Endothelial cell of umbilical vein (primary cell): ENCODE data around the gene VPS37D. TPM values are rescaled to one million over a fixed set of nuclear protein-coding genes. Genes with fewer than 3 reads are reported as not detected.

Experiments used
- BruUV-seq: library from RNA; stranded (reverse); fragments of 400-500 nt; replicated peaks from 2 replicates; lab custom pipeline; 2021; lab: Mats Ljungman, UMichigan
- CTCF ChIA-PET: fragments of 300-600, 350-600 bp; sonication (Branson Sonifier 250); formaldehyde crosslinking; loops from one replicate; lab custom pipeline; 2021; ENCODE audit warnings: antibody characterized with exemption, inconsistent platforms; lab: Charles Lee
- POLR2A ChIA-PET: fragments of 300-600, 350-600 bp; sonication (Branson Sonifier 250); formaldehyde crosslinking; loops from one replicate; lab custom pipeline; 2021; ENCODE audit warnings: antibody characterized with exemption, inconsistent platforms; lab: Charles Lee
- DNase-seq: peaks from one replicate; pipeline ENCODE4 v3.0.0-alpha.2; 2011; ENCODE audit warnings: low read depth, low spot score
- FAIRE-seq: peaks from 2 replicates; lab custom pipeline; 2011; peaks lifted over from hg19 to GRCh38; lab: Jason Lieb, UNC
- H2AFZ ChIP-seq: 2 replicates; pipeline ENCODE4 v1.6.0; 2012; ENCODE audit warnings: low read depth, low read length, control low read depth, inconsistent platforms
- H3K27ac ChIP-seq: 2 replicates; pipeline ENCODE4 v1.5.1; 2011; ENCODE audit warnings: low read depth, mild to moderate bottlenecking, control low read depth, low read length, moderate library complexity; ENCODE audit not compliant: insufficient read depth
- H3K27me3 ChIP-seq, 2 experiments: 2 replicates each; pipeline versions ENCODE4 v1.6.0 to v1.6.1; 2011; ENCODE audit warnings: low read length in 2 of 2, mixed read lengths in 1 of 2; ENCODE audit not compliant: control insufficient read depth in 2 of 2, insufficient read depth in 2 of 2
- H3K36me3 ChIP-seq, 2 experiments: 2 replicates in 1 of 2; 3 replicates in 1 of 2; pipeline ENCODE4 v1.5.1; 2011; ENCODE audit warnings: low read length in 2 of 2, mild to moderate bottlenecking in 1 of 2, moderate library complexity in 1 of 2; ENCODE audit not compliant: control insufficient read depth in 2 of 2, insufficient read depth in 2 of 2; ENCODE audit errors: extremely low read depth in 1 of 2
- H3K4me1 ChIP-seq: 3 replicates; pipeline ENCODE4 v1.5.1; 2011; ENCODE audit warnings: mild to moderate bottlenecking, low read length; ENCODE audit not compliant: control insufficient read depth, insufficient read depth; ENCODE audit errors: extremely low read depth
- H3K4me2 ChIP-seq: 2 replicates; pipeline ENCODE4 v1.6.1; 2011; ENCODE audit warnings: low read length, control low read depth, mixed read lengths; ENCODE audit not compliant: insufficient read depth
- H3K4me3 ChIP-seq, 3 experiments: fragments of 200-600 bp in 1 of 3; sonication (generic), shearing (Covaris generic) in 1 of 3; replicated peaks in 1 of 3; 2 replicates each; pipeline ENCODE4 v1.5.1; 2011 to 2016; ENCODE audit warnings: control low read depth in 3 of 3, low read length in 3 of 3, mild to moderate bottlenecking in 2 of 3, inconsistent platforms in 1 of 3, low read depth in 1 of 3, moderate library complexity in 1 of 3; ENCODE audit not compliant: insufficient read depth in 1 of 3
- H3K79me2 ChIP-seq: 2 replicates; pipeline ENCODE4 v1.6.0; 2012; ENCODE audit warnings: low read length, inconsistent platforms; ENCODE audit not compliant: control insufficient read depth, insufficient read depth
- H3K9ac ChIP-seq: replicated peaks from 2 replicates; pipeline ENCODE3; 2011; ENCODE audit warnings: low read length, control low read depth; ENCODE audit not compliant: insufficient read depth; ENCODE audit errors: extremely low read depth
- H3K9me1 ChIP-seq: replicated peaks from 3 replicates; pipeline ENCODE4 v1.6.0; 2011; ENCODE audit warnings: mild to moderate bottlenecking, low read length; ENCODE audit not compliant: control insufficient read depth, insufficient read depth; ENCODE audit errors: extremely low read depth
- H3K9me3 ChIP-seq: replicated peaks from 2 replicates; pipeline ENCODE4 v1.5.1; 2012; ENCODE audit warnings: low read length, inconsistent platforms; ENCODE audit not compliant: control insufficient read depth, insufficient read depth
- H4K20me1 ChIP-seq: replicated peaks from 2 replicates; pipeline ENCODE3; 2011; ENCODE audit warnings: mild to moderate bottlenecking, low read length; ENCODE audit not compliant: control insufficient read depth, insufficient read depth; ENCODE audit errors: extremely low read depth
- EZH2 ChIP-seq: IDR thresholded peaks from 2 replicates; pipeline ENCODE4 v1.6.1; 2012; ENCODE audit warnings: borderline replicate concordance, low read depth, mild to moderate bottlenecking, moderate library complexity, low read length, inconsistent platforms; ENCODE audit not compliant: severe bottlenecking
- FOS ChIP-seq: IDR thresholded peaks from 2 replicates; pipeline ENCODE4 v1.6.1; 2011; ENCODE audit warnings: mild to moderate bottlenecking, low read length, moderate library complexity, borderline replicate concordance; ENCODE audit not compliant: insufficient read depth
- GATA2 ChIP-seq: IDR thresholded peaks from 2 replicates; pipeline ENCODE4 v1.7.0; 2011; ENCODE audit warnings: low read depth, mild to moderate bottlenecking, moderate library complexity, mixed read lengths, low read length; ENCODE audit not compliant: insufficient read length, insufficient read depth
- JUN ChIP-seq: IDR thresholded peaks from 2 replicates; pipeline ENCODE4 v1.6.1; 2011; ENCODE audit warnings: borderline replicate concordance, low read depth; ENCODE audit not compliant: insufficient read length, insufficient read depth
- MYC ChIP-seq: IDR thresholded peaks from one replicate; pipeline ENCODE4 v1.6.1; 2011; ENCODE audit warnings: mild to moderate bottlenecking, low read depth, low read length
- POLR2A ChIP-seq: IDR thresholded peaks from 2 replicates; pipeline ENCODE4 v1.6.1; 2012; ENCODE audit warnings: low read depth, mild to moderate bottlenecking, control low read depth, low read length
- POLR2AphosphoS5 ChIP-seq: IDR thresholded peaks from 2 replicates; pipeline ENCODE4 v1.6.1; 2012; ENCODE audit warnings: low read depth, mild to moderate bottlenecking, control low read depth, low read length, moderate library complexity; ENCODE audit not compliant: insufficient read depth
- dilution Hi-C: fragments of 300-500 bp; cut with MboI; formaldehyde crosslinking; loops from one replicate; pipeline ENCODE4 v1.15.0; 2019; ENCODE audit warnings: low sequenced_read_pairs; ENCODE audit not compliant: extremely low pct_ligation_motif_present
- intact Hi-C: fragments of 100-400 bp; cut with micrococcal nuclease; formaldehyde crosslinking; loops from one replicate; pipeline ENCODE4 v1.10.0; 2022
- polyA plus RNA-seq, 4 experiments: library from polyadenylated mRNA; depleted of rRNA in 3 of 4; stranded (reverse) in 3 of 4; unstranded in 1 of 4; fragments of >200 nt; gene quantifications; 2 replicates each; pipeline versions ENCODE4 v1.2.1 to v1.2.3, GENCODE V29; 2011 to 2012; ENCODE audit warnings: missing spikeins in 1 of 4
- total RNA-seq: library from RNA; stranded (reverse); gene quantifications from 2 replicates; pipeline ENCODE4 v1.2.3, GENCODE V29; 2021
- TF ChIP-seq, protein P1 (sequence below), 2 donors: IDR thresholded peaks; 1 replicate in 1 of 2; 2 replicates in 1 of 2; pipeline ENCODE4 v1.5.1; 2011; ENCODE audit warnings: low read length in 2 of 2, mild to moderate bottlenecking in 2 of 2, moderate library complexity in 2 of 2, control low read depth in 1 of 2, inconsistent platforms in 1 of 2, low read depth in 1 of 2; ENCODE audit not compliant: insufficient read depth in 1 of 2; ENCODE audit errors: extremely low read depth in 1 of 2
- TF ChIP-seq, protein P2 (sequence below): IDR thresholded peaks from 2 replicates; pipeline ENCODE4 v1.6.1; 2011; ENCODE audit not compliant: insufficient read depth, insufficient read length

VPS37D gene
- total and polyA plus RNA-seq, 2 donors (not counting 3 experiments of a cell fraction or from before 2014, with no cell fraction given): 2.0 to 2.1 TPM

DNA sequence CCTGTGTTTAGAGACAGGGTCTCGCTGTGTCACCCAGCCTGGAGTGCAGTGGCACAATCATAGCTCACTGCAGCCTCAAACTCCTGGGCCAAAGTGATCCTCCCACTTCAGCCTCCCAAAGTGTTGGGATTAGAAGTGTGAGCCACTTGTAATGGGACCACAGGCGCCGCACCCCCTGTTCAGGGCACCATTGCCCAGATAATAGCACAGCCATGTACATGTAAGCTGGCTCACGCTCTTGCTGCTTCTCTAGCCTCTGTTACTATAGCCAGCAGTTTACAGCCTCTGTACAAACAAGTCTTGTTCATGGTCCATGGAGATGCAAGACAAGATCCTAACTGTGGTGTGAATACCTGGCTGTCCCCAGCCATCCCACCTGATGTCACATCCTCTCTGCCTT, 39.1 kb upstream of the VPS37D start:
- POLR2A ChIA-PET: no interaction called here
- H3K4me1 ChIP-seq: peaks cover 3% of the 10 kb centered on the region
- no peak overlapping the region for H3K27ac ChIP-seq
- no peak overlapping the region for H3K4me2 ChIP-seq
- H3K4me3 ChIP-seq: no peak overlapping the region
- BruUV-seq: no TSS peak
- no peaks in the 10 kb centered on the region for H3K79me2 ChIP-seq
- H3K9me1 ChIP-seq: no peaks in the 10 kb centered on the region
- H4K20me1 ChIP-seq: no peaks in the 10 kb centered on the region
- dilution Hi-C loops: no loop called here
- no peak for FAIRE-seq
- CTCF ChIA-PET: interaction anchor here (0.6 to 3.2 kb wide), 32 partner anchors 8 to 464 kb away, joined by 3 to 50 read pairs (median 5); partner anchors contain the start of genes STX1A and VPS37D
- intact Hi-C loops: loop anchor here (5.0 kb wide), 1 partner anchor 39 kb away; the partner anchor contains the start of gene VPS37D
- no peak overlapping the region for H2AFZ ChIP-seq
- H3K9me3 ChIP-seq: no peaks in the 10 kb centered on the region
- no peak overlapping the region for H3K9ac ChIP-seq
- peaks cover 14 to 25% of the 10 kb centered on the region in 2 experiments for H3K27me3 ChIP-seq
- no peak for DNase-seq
- TF ChIP-seq JUN: no peak
- no peaks in the 10 kb centered on the region for H3K36me3 ChIP-seq

DNA sequence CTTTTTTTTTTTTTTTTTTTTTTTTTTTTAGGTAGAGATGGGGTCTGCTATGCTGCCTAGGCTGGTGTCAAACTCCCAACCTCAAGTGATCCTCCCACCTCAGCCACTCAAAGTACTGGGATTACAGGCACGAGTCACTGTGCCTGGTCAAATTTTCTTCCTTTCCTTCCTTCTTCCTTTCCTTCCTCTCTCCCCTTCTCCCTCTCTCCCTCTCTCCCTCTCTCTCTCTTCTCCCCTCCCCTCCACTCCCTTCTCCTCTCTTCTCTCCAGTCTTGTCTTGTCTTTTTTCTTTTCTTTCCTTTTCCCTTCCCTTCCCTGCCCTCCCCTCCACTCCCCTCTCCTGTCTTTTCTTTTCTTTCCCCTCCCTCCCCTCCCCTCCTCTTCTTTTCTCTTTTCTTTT, 36.1 kb upstream of the VPS37D start:
- Histone ChIP-seq H3K27me3 (peaks cover 12 to 13% of the 10 kb centered on the region in 2 experiments), H3K36me3 (no peaks in the 10 kb centered on the region), H3K27ac (no peak overlapping the region), H3K79me2 (no peaks in the 10 kb centered on the region), H3K4me2 (no peak overlapping the region), H3K9me3 (no peaks in the 10 kb centered on the region), H2AFZ (no peak overlapping the region), H3K9me1 (no peaks in the 10 kb centered on the region), H4K20me1 (no peaks in the 10 kb centered on the region), H3K4me3 (no peak overlapping the region), H3K9ac (no peak overlapping the region), H3K4me1 (no peaks in the 10 kb centered on the region)
- intact Hi-C loops: no loop called here
- BruUV-seq: no TSS peak
- DNase-seq (no peak), FAIRE-seq (no peak)
- dilution Hi-C loops: no loop called here
- no peak for TF ChIP-seq MYC
- TF ChIP-seq EZH2: no peak
- no peak for TF ChIP-seq FOS
- TF ChIP-seq, protein P1, sequence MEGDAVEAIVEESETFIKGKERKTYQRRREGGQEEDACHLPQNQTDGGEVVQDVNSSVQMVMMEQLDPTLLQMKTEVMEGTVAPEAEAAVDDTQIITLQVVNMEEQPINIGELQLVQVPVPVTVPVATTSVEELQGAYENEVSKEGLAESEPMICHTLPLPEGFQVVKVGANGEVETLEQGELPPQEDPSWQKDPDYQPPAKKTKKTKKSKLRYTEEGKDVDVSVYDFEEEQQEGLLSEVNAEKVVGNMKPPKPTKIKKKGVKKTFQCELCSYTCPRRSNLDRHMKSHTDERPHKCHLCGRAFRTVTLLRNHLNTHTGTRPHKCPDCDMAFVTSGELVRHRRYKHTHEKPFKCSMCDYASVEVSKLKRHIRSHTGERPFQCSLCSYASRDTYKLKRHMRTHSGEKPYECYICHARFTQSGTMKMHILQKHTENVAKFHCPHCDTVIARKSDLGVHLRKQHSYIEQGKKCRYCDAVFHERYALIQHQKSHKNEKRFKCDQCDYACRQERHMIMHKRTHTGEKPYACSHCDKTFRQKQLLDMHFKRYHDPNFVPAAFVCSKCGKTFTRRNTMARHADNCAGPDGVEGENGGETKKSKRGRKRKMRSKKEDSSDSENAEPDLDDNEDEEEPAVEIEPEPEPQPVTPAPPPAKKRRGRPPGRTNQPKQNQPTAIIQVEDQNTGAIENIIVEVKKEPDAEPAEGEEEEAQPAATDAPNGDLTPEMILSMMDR (IDR thresholded peaks at IDR 0.05; ENCODE audit: extremely low read depth in 1 of 2, insufficient read depth in 1 of 2, low read depth in 1 of 2, low read length in 2 of 2): no peak
- no peak for TF ChIP-seq GATA2
- TF ChIP-seq, protein P2, sequence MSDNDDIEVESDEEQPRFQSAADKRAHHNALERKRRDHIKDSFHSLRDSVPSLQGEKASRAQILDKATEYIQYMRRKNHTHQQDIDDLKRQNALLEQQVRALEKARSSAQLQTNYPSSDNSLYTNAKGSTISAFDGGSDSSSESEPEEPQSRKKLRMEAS: no peak
- no peak for TF ChIP-seq POLR2A
- TF ChIP-seq JUN: no peak
- no peak for TF ChIP-seq POLR2AphosphoS5
- CTCF ChIA-PET: interaction anchor here (1.6 to 3.2 kb wide), 4 partner anchors 25 to 103 kb away, joined by 4 to 50 read pairs (median 14); partner anchors contain the start of gene VPS37D
- POLR2A ChIA-PET: no interaction called here
